NCI-H2107 treated with DMSO at 0.1 percent for 48 hours (cell line): Measurements from ENCODE around the gene ACTN3.
"Not testable (repeated sequence)": the region's sequence is repeated elsewhere in the genome, so short reads cannot be mapped to it uniquely, and the experiment has no call there.

Experiments
- DNase-seq: peaks from one replicate; lab custom pipeline; 2025; ENCODE audit not compliant: unreplicated experiment; lab: John Stamatoyannopoulos, UW

The ACTN3 gene

GRCh38 chr11:66593303-66593635 lies 46.6 kb downstream of the ACTN3 start:
- DNase-seq = no peak

GRCh38 chr11:66593650-66594049 lies 46.9 kb downstream of the ACTN3 start:
- DNase-seq = no peak

- no peak for DNase-seq
Measured at GRCh38 chr11:66595245-66595904, 48.7 kb downstream of the ACTN3 start.

DNA sequence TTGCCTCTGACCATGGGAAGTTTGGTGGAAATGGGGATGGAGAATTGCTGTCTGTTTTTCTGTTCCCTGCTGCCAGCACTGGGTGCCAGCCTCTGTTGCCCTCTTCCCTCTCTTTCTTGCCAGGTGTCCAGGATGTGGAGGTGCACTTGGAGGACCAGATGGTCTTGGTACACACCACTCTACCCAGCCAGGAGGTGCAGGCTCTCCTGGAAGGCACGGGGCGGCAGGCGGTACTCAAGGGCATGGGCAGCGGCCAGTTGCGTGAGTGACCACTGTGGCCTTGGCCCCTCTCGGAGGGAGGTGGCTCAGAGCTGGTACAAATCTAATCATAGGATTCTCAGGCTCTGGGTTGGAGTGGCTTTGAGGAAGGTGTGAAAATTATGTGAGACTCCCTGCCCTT lies 52.3 kb downstream of the ACTN3 start:
- no peak for DNase-seq

- DNase-seq = no peak
Measured at GRCh38 chr11:66600219-66600618, 53.5 kb downstream of the ACTN3 start.

- DNase-seq = no peak
Measured at GRCh38 chr11:66600631-66601233, 54.0 kb downstream of the ACTN3 start.

DNA sequence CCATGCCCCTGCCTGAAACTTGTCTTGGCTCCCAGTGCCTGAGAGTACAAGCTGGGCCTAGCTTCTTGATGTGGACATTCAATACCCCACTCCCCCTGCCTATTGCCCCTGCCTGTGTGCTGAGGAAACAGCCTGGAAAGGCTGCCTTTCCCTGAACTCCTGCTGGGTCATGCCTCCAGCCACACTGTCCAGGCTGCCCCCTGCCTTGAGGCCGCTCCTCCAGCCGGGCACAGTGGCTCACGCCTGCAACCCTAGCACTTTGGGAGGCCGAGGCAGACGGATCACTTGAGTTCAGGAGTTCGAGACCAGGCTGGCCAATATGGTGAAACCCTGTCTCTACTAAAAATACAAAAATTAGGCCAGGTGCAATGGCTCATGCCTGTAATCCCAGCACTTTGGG lies 56.4 kb downstream of the ACTN3 start:
- DNase-seq = no peak

DNA sequence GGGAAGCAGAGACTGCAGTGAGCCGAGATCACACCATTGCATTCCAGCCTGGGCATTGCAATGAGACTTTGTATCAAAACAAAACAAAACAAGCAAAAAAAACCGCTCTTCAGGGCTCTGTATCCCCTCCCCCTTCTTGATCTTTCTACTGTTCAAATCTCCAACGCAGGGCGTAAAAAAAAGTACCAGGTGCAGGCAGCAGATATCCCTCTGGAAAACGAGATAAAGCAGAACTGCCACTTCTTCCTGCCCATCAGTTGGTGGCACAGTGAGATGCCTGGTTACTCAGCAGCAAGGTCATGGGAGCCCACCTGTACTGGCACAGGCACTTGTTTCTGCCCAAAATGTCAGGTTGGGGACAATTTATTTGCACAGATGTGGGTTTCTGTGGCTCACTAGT lies 57.5 kb downstream of the ACTN3 start:
- DNase-seq = no peak

- DNase-seq = not testable (repeated sequence)
Measured at GRCh38 chr11:66606608-66607007, 59.9 kb downstream of the ACTN3 start.

DNA sequence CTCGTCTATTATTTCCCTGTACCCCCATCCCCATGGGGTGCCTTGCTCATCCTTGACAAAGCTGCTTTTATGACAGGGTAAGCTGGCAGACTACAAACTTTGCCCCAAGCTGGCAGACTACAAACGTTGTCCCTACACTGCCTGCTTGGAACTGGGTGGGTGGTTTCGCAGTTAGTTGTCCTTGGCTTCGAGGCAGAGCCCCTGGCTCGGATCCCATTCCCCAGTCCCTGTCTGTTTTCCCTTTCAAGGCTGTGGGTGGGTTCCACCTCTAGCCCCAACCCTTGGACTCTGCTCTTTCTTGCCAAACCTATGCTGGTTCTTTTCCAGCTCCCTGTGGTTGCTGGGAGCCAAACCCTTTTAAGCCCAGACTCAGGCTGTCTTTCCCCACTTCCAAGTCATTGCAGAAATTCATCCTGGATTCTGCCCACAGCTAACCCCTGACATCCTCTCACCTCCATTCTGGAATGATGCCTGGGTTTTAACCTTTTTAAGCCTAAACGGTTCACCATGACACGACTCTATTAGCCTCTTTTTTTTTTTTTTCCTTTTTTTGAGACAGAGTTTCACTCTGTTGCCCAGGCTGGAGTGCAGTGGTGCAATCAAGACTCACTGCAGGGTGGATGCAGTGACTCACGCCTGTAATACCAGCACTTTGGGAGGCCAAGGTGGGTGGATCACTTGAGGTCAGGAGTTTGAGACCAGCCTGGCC lies 60.6 kb downstream of the ACTN3 start:
- no peak for DNase-seq

- DNase-seq = no peak
Measured at GRCh38 chr11:66609721-66610617, 63.3 kb downstream of the ACTN3 start.

DNA sequence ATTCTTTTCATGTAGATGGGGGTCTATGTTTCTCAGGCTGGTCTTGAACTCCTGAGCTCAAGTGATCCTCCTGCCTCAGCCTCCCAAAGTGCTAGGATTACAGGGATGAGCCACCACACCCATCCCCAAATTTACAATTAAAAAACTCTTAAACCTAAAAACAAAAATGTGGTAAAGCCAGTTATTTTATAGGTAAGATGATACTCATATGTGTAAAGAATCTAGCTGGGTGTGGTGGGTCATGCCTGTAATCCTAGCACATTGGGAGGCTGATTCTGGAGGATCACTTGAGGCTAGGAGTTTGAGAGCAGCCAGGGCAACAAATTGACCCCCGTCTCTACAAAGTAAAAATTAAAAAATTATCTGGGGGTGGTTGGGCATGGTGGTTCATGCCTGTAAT lies 65.8 kb downstream of the ACTN3 start:
- no peak for DNase-seq
